PC-3 (cell line): ENCODE data around the gene ST6GALNAC3.

Experiments
- CTCF ChIP-seq: fragments of 300-600 bp; sonication (generic); conservative IDR thresholded peaks from 2 replicates; pipeline ENCODE4 v1.5.1; 2017; ENCODE audit warnings: antibody characterized with exemption, low read depth, mild to moderate bottlenecking, low read length
- EZH2phosphoT487 ChIP-seq: fragments of 300-600 bp; sonication (generic); IDR thresholded peaks from 2 replicates; pipeline ENCODE4 v1.6.1; 2018; ENCODE audit warnings: mild to moderate bottlenecking, antibody characterized with exemption, low read length, borderline replicate concordance

GRCh38 chr1:76302711-76303339, 228.3 kb downstream of the ST6GALNAC3 start:
- TF ChIP-seq CTCF (no peak), EZH2phosphoT487 (no peak)
